ENCODE measurements around the gene CERS3. TPM values are rescaled to one million over a fixed set of nuclear protein-coding genes. Genes with fewer than 3 reads are reported as not detected.

CERS3 gene
- polyA plus RNA-seq, 1 donor = 0.15 TPM

- H3K27me3 ChIP-seq (ENCODE audit: control insufficient read depth, insufficient read depth, low read length) = no peaks in the 10 kb centered on the region
- no peaks in the 10 kb centered on the region for H3K9me3 ChIP-seq (ENCODE audit: control insufficient read depth, low read depth, low read length)
- no peak overlapping the region for H3K4me3 ChIP-seq (ENCODE audit: low read length)
- WGBS (ENCODE audit: insufficient coverage, low lambda C conversion rate) = 80% methylated on average over 2 of the region's 4 CpGs
- H3K36me3 ChIP-seq (ENCODE audit: control insufficient read depth, insufficient read depth, low read length) = no peaks in the 10 kb centered on the region
- DNase-seq = no peak
- H3K4me1 ChIP-seq (ENCODE audit: control insufficient read depth, insufficient read depth, low read length) = no peaks in the 10 kb centered on the region
- no peak overlapping the region for H3K27ac ChIP-seq (ENCODE audit: low read length)
Observed at GRCh38 chr15:100439514-100439913, 89.2 kb downstream of the CERS3 start.

- Histone ChIP-seq H3K27ac (ENCODE audit: low read length) (no peak overlapping the region), H3K27me3 (ENCODE audit: control insufficient read depth, insufficient read depth, low read length) (no peaks in the 10 kb centered on the region), H3K36me3 (ENCODE audit: control insufficient read depth, insufficient read depth, low read length) (no peaks in the 10 kb centered on the region), H3K4me3 (ENCODE audit: low read length) (no peak overlapping the region), H3K4me1 (ENCODE audit: control insufficient read depth, insufficient read depth, low read length) (peaks cover 6% of the 10 kb centered on the region), H3K9me3 (ENCODE audit: control insufficient read depth, low read depth, low read length) (no peaks in the 10 kb centered on the region)
- WGBS (ENCODE audit: insufficient coverage, low lambda C conversion rate) = no CpG with 5 or more reads among the region's 2 CpGs
- peak; percentile 57 to 58 for DNase-seq
Observed at GRCh38 chr15:100438570-100438969, 90.2 kb downstream of the CERS3 start.

DNA sequence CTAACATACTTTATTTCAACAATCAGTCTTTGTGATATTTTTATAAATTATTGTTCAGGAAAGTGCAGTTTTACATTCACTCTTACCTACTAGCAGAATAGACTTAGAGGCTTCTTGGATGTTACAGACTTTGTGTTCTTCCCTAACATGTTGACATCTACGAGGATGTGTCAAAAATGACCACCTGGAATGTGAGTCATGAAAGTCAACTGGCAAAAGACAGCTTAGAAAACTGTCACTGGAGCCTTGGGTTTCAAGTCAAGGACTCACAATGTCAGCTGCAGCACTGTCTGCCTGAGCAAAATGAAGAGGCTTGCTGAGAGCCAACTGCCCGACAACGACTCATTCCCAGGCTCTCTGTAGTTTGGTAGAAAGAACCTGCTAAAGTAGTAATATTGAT lies 91.5 kb downstream of the CERS3 start:
- H3K9me3 ChIP-seq (ENCODE audit: control insufficient read depth, low read depth, low read length) = no peaks in the 10 kb centered on the region
- WGBS (ENCODE audit: insufficient coverage, low lambda C conversion rate) = no CpG with 5 or more reads among the region's 3 CpGs

GRCh38 chr15:100434561-100434960 lies 94.2 kb downstream of the CERS3 start:
- H3K36me3 ChIP-seq (ENCODE audit: control insufficient read depth, insufficient read depth, low read length) = no peaks in the 10 kb centered on the region
- H3K27ac ChIP-seq (ENCODE audit: low read length) = no peak overlapping the region
- 53% methylated on average over 3 of the region's 6 CpGs for WGBS (ENCODE audit: insufficient coverage, low lambda C conversion rate)
- peaks cover 9% of the 10 kb centered on the region for H3K4me1 ChIP-seq (ENCODE audit: control insufficient read depth, insufficient read depth, low read length)
- H3K4me3 ChIP-seq (ENCODE audit: low read length) = no peak overlapping the region
- H3K9me3 ChIP-seq (ENCODE audit: control insufficient read depth, low read depth, low read length) = no peaks in the 10 kb centered on the region
- DNase-seq = peak; percentile 31 to 72
- no peaks in the 10 kb centered on the region for H3K27me3 ChIP-seq (ENCODE audit: control insufficient read depth, insufficient read depth, low read length)

More for the DNA sequence above, 91.5 kb downstream of the CERS3 start:
- Histone ChIP-seq H3K27me3 (ENCODE audit: control insufficient read depth, insufficient read depth, low read length) (no peaks in the 10 kb centered on the region), H3K4me1 (ENCODE audit: control insufficient read depth, insufficient read depth, low read length) (peaks cover 9% of the 10 kb centered on the region), H3K27ac (ENCODE audit: low read length) (no peak overlapping the region), H3K36me3 (ENCODE audit: control insufficient read depth, insufficient read depth, low read length) (no peaks in the 10 kb centered on the region), H3K4me3 (ENCODE audit: low read length) (no peak overlapping the region)
- no peak for DNase-seq

DNA sequence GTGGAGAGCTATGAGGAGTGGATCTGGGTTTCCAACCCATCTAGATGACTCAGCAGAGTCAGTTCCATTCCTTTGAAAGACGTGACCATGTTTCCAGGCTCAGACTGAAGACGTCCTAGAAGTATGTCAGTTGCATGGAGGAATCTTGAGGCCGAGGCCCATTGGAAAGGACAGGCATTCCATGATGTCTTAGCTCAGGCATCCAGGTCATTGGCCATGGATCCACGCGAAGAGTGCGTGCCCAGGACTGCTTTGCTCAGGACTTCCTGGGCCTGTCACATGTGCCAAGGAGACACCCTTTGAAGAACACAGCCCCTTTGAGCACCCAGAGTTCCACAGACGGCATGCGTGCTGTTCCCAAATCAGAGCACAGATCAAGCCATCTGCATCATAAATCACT lies 94.7 kb downstream of the CERS3 start:
- Histone ChIP-seq H3K27ac (ENCODE audit: low read length) (no peak overlapping the region), H3K27me3 (ENCODE audit: control insufficient read depth, insufficient read depth, low read length) (no peaks in the 10 kb centered on the region), H3K9me3 (ENCODE audit: control insufficient read depth, low read depth, low read length) (no peaks in the 10 kb centered on the region), H3K4me1 (ENCODE audit: control insufficient read depth, insufficient read depth, low read length) (peaks cover 9% of the 10 kb centered on the region), H3K36me3 (ENCODE audit: control insufficient read depth, insufficient read depth, low read length) (no peaks in the 10 kb centered on the region), H3K4me3 (ENCODE audit: low read length) (no peak overlapping the region)
- peak in 1 of 2 donors; percentile 16 for DNase-seq
- no CpG with 5 or more reads among the region's 8 CpGs for WGBS (ENCODE audit: insufficient coverage, low lambda C conversion rate)

GRCh38 chr15:100433304-100433703 lies 95.4 kb downstream of the CERS3 start:
- no peak for DNase-seq
- H3K27ac ChIP-seq (ENCODE audit: low read length) = no peak overlapping the region
- H3K4me3 ChIP-seq (ENCODE audit: low read length) = no peak overlapping the region
- peaks cover 11% of the 10 kb centered on the region for H3K4me1 ChIP-seq (ENCODE audit: control insufficient read depth, insufficient read depth, low read length)
- WGBS (ENCODE audit: insufficient coverage, low lambda C conversion rate) = no CpG with 5 or more reads among the region's 2 CpGs
- no peaks in the 10 kb centered on the region for H3K36me3 ChIP-seq (ENCODE audit: control insufficient read depth, insufficient read depth, low read length)
- H3K27me3 ChIP-seq (ENCODE audit: control insufficient read depth, insufficient read depth, low read length) = no peaks in the 10 kb centered on the region
- no peaks in the 10 kb centered on the region for H3K9me3 ChIP-seq (ENCODE audit: control insufficient read depth, low read depth, low read length)

DNA sequence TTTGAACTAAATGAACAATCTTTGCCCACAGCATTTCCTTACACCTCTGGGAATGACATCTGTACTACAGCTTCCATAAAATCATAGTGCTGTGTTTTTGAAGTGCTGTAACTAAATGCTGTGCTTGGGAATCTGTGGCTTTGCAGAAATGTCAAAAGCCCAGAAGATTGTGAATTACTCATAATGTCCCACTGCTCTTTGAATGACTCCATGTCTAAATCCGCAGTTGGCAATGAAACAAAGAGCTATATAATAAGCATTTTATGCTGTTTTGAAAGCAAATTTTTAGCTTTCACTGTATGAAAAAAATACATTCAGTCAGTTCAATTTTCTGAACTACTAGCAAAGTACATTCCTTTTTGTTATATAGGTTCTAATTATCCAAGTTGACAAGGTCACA lies 98.3 kb downstream of the CERS3 start:
- Histone ChIP-seq H3K9me3 (ENCODE audit: control insufficient read depth, low read depth, low read length) (no peaks in the 10 kb centered on the region), H3K4me3 (ENCODE audit: low read length) (no peak overlapping the region), H3K36me3 (ENCODE audit: control insufficient read depth, insufficient read depth, low read length) (no peaks in the 10 kb centered on the region), H3K27me3 (ENCODE audit: control insufficient read depth, insufficient read depth, low read length) (no peaks in the 10 kb centered on the region), H3K27ac (ENCODE audit: low read length) (no peak overlapping the region), H3K4me1 (ENCODE audit: control insufficient read depth, insufficient read depth, low read length) (peaks cover 11% of the 10 kb centered on the region)
- no CpG with 5 or more reads among the region's 1 CpG for WGBS (ENCODE audit: insufficient coverage, low lambda C conversion rate)
- no peak for DNase-seq

GRCh38 chr15:100429116-100429728 lies 99.5 kb downstream of the CERS3 start:
- Histone ChIP-seq H3K36me3 (ENCODE audit: control insufficient read depth, insufficient read depth, low read length) (no peaks in the 10 kb centered on the region), H3K27me3 (ENCODE audit: control insufficient read depth, insufficient read depth, low read length) (no peaks in the 10 kb centered on the region), H3K4me1 (ENCODE audit: control insufficient read depth, insufficient read depth, low read length) (peaks cover 11% of the 10 kb centered on the region), H3K27ac (ENCODE audit: low read length) (no peak overlapping the region), H3K9me3 (ENCODE audit: control insufficient read depth, low read depth, low read length) (peaks cover 6% of the 10 kb centered on the region), H3K4me3 (ENCODE audit: low read length) (no peak overlapping the region)
- peak in 1 of 2 donors; percentile 43 for DNase-seq
- 60% methylated on average over 1 of the region's 8 CpGs for WGBS (ENCODE audit: insufficient coverage, low lambda C conversion rate)

DNA sequence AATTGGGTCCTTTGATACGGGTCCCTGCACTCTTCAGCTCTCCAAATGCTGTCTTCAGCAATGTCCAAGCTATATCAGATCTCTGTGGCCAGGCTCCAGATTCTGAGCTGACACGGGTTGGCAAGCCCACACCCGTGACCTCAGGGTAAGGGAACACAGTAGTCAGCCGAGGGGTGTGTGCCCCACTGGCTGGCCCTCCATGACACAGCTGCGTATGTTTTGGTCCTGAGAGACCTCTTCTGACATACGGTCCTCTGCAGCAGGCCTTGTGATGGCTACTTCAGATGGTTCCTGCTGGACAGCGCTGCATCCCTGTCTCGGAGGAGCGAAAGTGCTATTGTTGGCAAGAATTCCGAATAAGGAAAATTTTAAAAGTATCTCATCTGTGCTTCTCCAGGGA lies 101.8 kb downstream of the CERS3 start:
- no peak overlapping the region for H3K27ac ChIP-seq (ENCODE audit: low read length)
- H3K4me1 ChIP-seq (ENCODE audit: control insufficient read depth, insufficient read depth, low read length) = peaks cover 3% of the 10 kb centered on the region
- no peak overlapping the region for H3K4me3 ChIP-seq (ENCODE audit: low read length)
- no peak for DNase-seq
- H3K9me3 ChIP-seq (ENCODE audit: control insufficient read depth, low read depth, low read length) = peaks cover 6% of the 10 kb centered on the region
- no peaks in the 10 kb centered on the region for H3K36me3 ChIP-seq (ENCODE audit: control insufficient read depth, insufficient read depth, low read length)
- WGBS (ENCODE audit: insufficient coverage, low lambda C conversion rate) = 80% methylated on average over 1 of the region's 10 CpGs
- no peaks in the 10 kb centered on the region for H3K27me3 ChIP-seq (ENCODE audit: control insufficient read depth, insufficient read depth, low read length)

- DNase-seq = no peak
- Histone ChIP-seq H3K27me3 (ENCODE audit: control insufficient read depth, insufficient read depth, low read length) (no peaks in the 10 kb centered on the region), H3K4me3 (ENCODE audit: low read length) (no peak overlapping the region), H3K27ac (ENCODE audit: low read length) (no peak overlapping the region), H3K9me3 (ENCODE audit: control insufficient read depth, low read depth, low read length) (no peaks in the 10 kb centered on the region), H3K4me1 (ENCODE audit: control insufficient read depth, insufficient read depth, low read length) (no peaks in the 10 kb centered on the region), H3K36me3 (ENCODE audit: control insufficient read depth, insufficient read depth, low read length) (no peaks in the 10 kb centered on the region)
- no CpG with 5 or more reads among the region's 1 CpG for WGBS (ENCODE audit: insufficient coverage, low lambda C conversion rate)
Observed at GRCh38 chr15:100405179-100405578, 123.6 kb downstream of the CERS3 start.

DNA sequence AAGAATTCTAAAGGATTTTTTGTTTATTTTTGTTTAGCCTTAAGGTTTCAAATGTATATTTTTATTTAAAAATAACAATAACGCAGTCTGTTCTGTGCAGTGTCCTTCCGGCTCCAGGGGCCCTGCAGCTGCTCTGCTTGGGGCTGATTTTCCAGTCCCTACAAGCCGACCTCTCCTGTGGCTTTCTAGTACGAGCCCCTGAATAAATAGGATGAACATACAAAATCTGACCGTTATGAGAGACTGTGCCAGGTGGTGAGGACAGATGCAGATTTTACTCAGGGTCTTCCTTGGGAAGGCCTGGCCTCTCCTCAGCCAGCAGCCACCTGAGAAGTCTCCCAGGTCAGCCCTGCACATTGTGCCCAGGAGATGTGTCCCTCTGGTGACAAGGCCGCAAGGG lies 127.8 kb downstream of the CERS3 start:
- H3K4me3 ChIP-seq (ENCODE audit: low read length) = no peak overlapping the region
- no peaks in the 10 kb centered on the region for H3K9me3 ChIP-seq (ENCODE audit: control insufficient read depth, low read depth, low read length)
- no peaks in the 10 kb centered on the region for H3K27me3 ChIP-seq (ENCODE audit: control insufficient read depth, insufficient read depth, low read length)
- no peaks in the 10 kb centered on the region for H3K36me3 ChIP-seq (ENCODE audit: control insufficient read depth, insufficient read depth, low read length)
- H3K4me1 ChIP-seq (ENCODE audit: control insufficient read depth, insufficient read depth, low read length) = no peaks in the 10 kb centered on the region
- no peak overlapping the region for H3K27ac ChIP-seq (ENCODE audit: low read length)
- no peak for DNase-seq
- no CpG with 5 or more reads among the region's 6 CpGs for WGBS (ENCODE audit: insufficient coverage, low lambda C conversion rate)
